IgD-negative memory B cell (primary cell): ENCODE measurements around the gene UTP4. TPM values are rescaled to one million over a fixed set of nuclear protein-coding genes. Genes with fewer than 3 reads are reported as not detected.

Experiments used
- H3K27ac Mint-ChIP-seq, 3 donors: one replicate each; pipeline ENCODE4 v1.8.0; 2020 to 2022; ENCODE audit warnings: mild to moderate bottlenecking in 3 of 3, mixed read lengths in 3 of 3, moderate library complexity in 1 of 3
- H3K27me3 Mint-ChIP-seq: one replicate; pipeline ENCODE4 v1.8.0; 2021; ENCODE audit warnings: mixed read lengths
- H3K36me3 Mint-ChIP-seq: one replicate; pipeline ENCODE4 v1.8.0; 2020; ENCODE audit warnings: mild to moderate bottlenecking, mixed read lengths
- H3K4me1 Mint-ChIP-seq, 3 donors: one replicate each; pipeline ENCODE4 v1.8.0; 2020 to 2022; ENCODE audit warnings: mixed read lengths in 3 of 3, mild to moderate bottlenecking in 1 of 3
- H3K4me3 Mint-ChIP-seq, 4 donors: one replicate each; pipeline ENCODE4 v1.8.0; 2020 to 2022; ENCODE audit warnings: mild to moderate bottlenecking in 4 of 4, mixed read lengths in 4 of 4, moderate library complexity in 3 of 4
- H3K9me3 Mint-ChIP-seq, 3 donors: one replicate each; pipeline ENCODE4 v1.8.0; 2020 to 2021; ENCODE audit warnings: mixed read lengths in 3 of 3, mild to moderate bottlenecking in 1 of 3
- polyA plus RNA-seq: library from polyadenylated mRNA; unstranded; fragments of 300-500 nt; fragmentation: Illumina TruSeq; gene quantifications from one replicate; pipeline ENCODE4 v1.2.3, GENCODE V29; 2021

The UTP4 gene
- polyA plus RNA-seq, 1 donor from 2014 or later = 55.0 TPM

- Mint-ChIP-seq H3K27me3 (peaks cover 37% of the 10 kb centered on the region), H3K4me3 (peak overlapping the region in 2 of 4 donors; percentile 78 to 82), H3K27ac (no peak overlapping the region), H3K9me3 (no peaks in the 10 kb centered on the region), H3K4me1 (peaks cover 0 to 13% (median 10%) of the 10 kb centered on the region in 3 donors), H3K36me3 (peaks cover 11% of the 10 kb centered on the region)
Observed at GRCh38 chr16:69106491-69107315, 25.7 kb upstream of the UTP4 start.

GRCh38 chr16:69107316-69107962, 25.0 kb upstream of the UTP4 start:
- H3K9me3 Mint-ChIP-seq = no peaks in the 10 kb centered on the region
- H3K4me3 Mint-ChIP-seq = peak overlapping the region in 2 of 4 donors; percentile 60 to 82
- no peak overlapping the region for H3K27ac Mint-ChIP-seq
- peaks cover 0 to 13% (median 10%) of the 10 kb centered on the region in 3 donors for H3K4me1 Mint-ChIP-seq
- peaks cover 37% of the 10 kb centered on the region for H3K27me3 Mint-ChIP-seq
- peaks cover 11% of the 10 kb centered on the region for H3K36me3 Mint-ChIP-seq

- H3K4me1 Mint-ChIP-seq = peaks cover 0 to 13% (median 10%) of the 10 kb centered on the region in 3 donors
Observed at GRCh38 chr16:69108064-69108904, 24.2 kb upstream of the UTP4 start.

GRCh38 chr16:69108905-69109252, 23.6 kb upstream of the UTP4 start:
- Mint-ChIP-seq H3K27ac (no peak overlapping the region), H3K27me3 (peaks cover 34% of the 10 kb centered on the region), H3K4me1 (peaks cover 0 to 13% (median 10%) of the 10 kb centered on the region in 3 donors), H3K4me3 (peak overlapping the region in 1 of 4 donors; percentile 11), H3K36me3 (peaks cover 11% of the 10 kb centered on the region), H3K9me3 (no peaks in the 10 kb centered on the region)

More at GRCh38 chr16:69108064-69108904, 24.2 kb upstream of the UTP4 start:
- Mint-ChIP-seq H3K4me3 (peak overlapping the region in 3 of 4 donors; percentile 11 to 61 (median 60)), H3K27me3 (peaks cover 37% of the 10 kb centered on the region), H3K9me3 (no peaks in the 10 kb centered on the region), H3K27ac (no peak overlapping the region), H3K36me3 (peaks cover 11% of the 10 kb centered on the region)

GRCh38 chr16:69109486-69110270, 22.8 kb upstream of the UTP4 start:
- H3K36me3 Mint-ChIP-seq = peaks cover 11% of the 10 kb centered on the region
- H3K27ac Mint-ChIP-seq = no peak overlapping the region
- H3K4me3 Mint-ChIP-seq = peak overlapping the region in 1 of 4 donors; percentile 11
- peaks cover 0 to 13% (median 8%) of the 10 kb centered on the region in 3 donors for H3K4me1 Mint-ChIP-seq
- H3K9me3 Mint-ChIP-seq = no peaks in the 10 kb centered on the region
- H3K27me3 Mint-ChIP-seq = peaks cover 30% of the 10 kb centered on the region

- H3K4me3 Mint-ChIP-seq = no peak overlapping the region
- H3K9me3 Mint-ChIP-seq = no peaks in the 10 kb centered on the region
- peaks cover 26% of the 10 kb centered on the region for H3K27me3 Mint-ChIP-seq
- H3K4me1 Mint-ChIP-seq = peaks cover 0 to 10% (median 6%) of the 10 kb centered on the region in 3 donors
- H3K27ac Mint-ChIP-seq = no peak overlapping the region
- H3K36me3 Mint-ChIP-seq = peaks cover 11% of the 10 kb centered on the region
Observed at GRCh38 chr16:69110406-69110805, 22.0 kb upstream of the UTP4 start.

GRCh38 chr16:69111216-69111875, 21.1 kb upstream of the UTP4 start:
- no peaks in the 10 kb centered on the region for H3K9me3 Mint-ChIP-seq
- peaks cover 11% of the 10 kb centered on the region for H3K36me3 Mint-ChIP-seq

GRCh38 chr16:69111876-69112230, 20.6 kb upstream of the UTP4 start:
- peaks cover 0 to 6% (median 2%) of the 10 kb centered on the region in 3 donors for H3K4me1 Mint-ChIP-seq
- H3K4me3 Mint-ChIP-seq = no peak overlapping the region
- no peaks in the 10 kb centered on the region for H3K9me3 Mint-ChIP-seq
- peaks cover 11% of the 10 kb centered on the region for H3K36me3 Mint-ChIP-seq
- H3K27ac Mint-ChIP-seq = no peak overlapping the region
- H3K27me3 Mint-ChIP-seq = peaks cover 20% of the 10 kb centered on the region

More at GRCh38 chr16:69111216-69111875, 21.1 kb upstream of the UTP4 start:
- Mint-ChIP-seq H3K27ac (no peak overlapping the region), H3K4me1 (peaks cover 0 to 8% (median 2%) of the 10 kb centered on the region in 3 donors), H3K27me3 (peaks cover 22% of the 10 kb centered on the region), H3K4me3 (no peak overlapping the region)

GRCh38 chr16:69112285-69113129, 19.9 kb upstream of the UTP4 start:
- Mint-ChIP-seq H3K4me1 (peaks cover 0 to 2% (median 2%) of the 10 kb centered on the region in 3 donors), H3K4me3 (no peak overlapping the region), H3K27me3 (peaks cover 15% of the 10 kb centered on the region), H3K27ac (no peak overlapping the region), H3K9me3 (no peaks in the 10 kb centered on the region), H3K36me3 (peaks cover 11% of the 10 kb centered on the region)

GRCh38 chr16:69113216-69113615, 19.2 kb upstream of the UTP4 start:
- peaks cover 12% of the 10 kb centered on the region for H3K36me3 Mint-ChIP-seq
- peaks cover 10% of the 10 kb centered on the region for H3K27me3 Mint-ChIP-seq
- H3K27ac Mint-ChIP-seq = peak overlapping the region in 1 of 3 donors; percentile 43
- no peak overlapping the region for H3K4me3 Mint-ChIP-seq
- no peaks in the 10 kb centered on the region for H3K9me3 Mint-ChIP-seq
- no peaks in the 10 kb centered on the region for H3K4me1 Mint-ChIP-seq

GRCh38 chr16:69114346-69114975, 18.0 kb upstream of the UTP4 start:
- Mint-ChIP-seq H3K4me1 (no peaks in the 10 kb centered on the region), H3K27me3 (peaks cover 3% of the 10 kb centered on the region), H3K9me3 (no peaks in the 10 kb centered on the region), H3K36me3 (peaks cover 8% of the 10 kb centered on the region), H3K4me3 (no peak overlapping the region), H3K27ac (no peak overlapping the region)

GRCh38 chr16:69114976-69115355, 17.5 kb upstream of the UTP4 start:
- Mint-ChIP-seq H3K4me1 (no peaks in the 10 kb centered on the region), H3K36me3 (peaks cover 8% of the 10 kb centered on the region), H3K9me3 (no peaks in the 10 kb centered on the region), H3K27me3 (no peaks in the 10 kb centered on the region), H3K4me3 (no peak overlapping the region), H3K27ac (no peak overlapping the region)

GRCh38 chr16:69115361-69115760, 17.1 kb upstream of the UTP4 start:
- H3K36me3 Mint-ChIP-seq = peaks cover 7% of the 10 kb centered on the region
- no peaks in the 10 kb centered on the region for H3K9me3 Mint-ChIP-seq
- no peaks in the 10 kb centered on the region for H3K27me3 Mint-ChIP-seq
- no peak overlapping the region for H3K27ac Mint-ChIP-seq
- H3K4me1 Mint-ChIP-seq = no peaks in the 10 kb centered on the region
- H3K4me3 Mint-ChIP-seq = no peak overlapping the region
